Panc1 (cell line): ENCODE results near the gene SLC39A5. TPM values are rescaled to one million over a fixed set of nuclear protein-coding genes. Genes with fewer than 3 reads are reported as not detected.
A peak's percentile ranks its signal among the peaks of the same experiment; 100 is the strongest.
"Not testable (repeated sequence)": the region's sequence is repeated elsewhere in the genome, so short reads cannot be mapped to it uniquely, and the experiment has no call there.

ENCODE experiments used
- ATAC-seq: fragments of 200-7000 bp; cut with Tn5 transposase; 2 replicates; pipeline ENCODE4 v1.9.1; 2020; ENCODE audit warnings: mild to moderate bottlenecking, moderate library complexity
- BruUV-seq: library from RNA; stranded (reverse); fragments of 400-500 nt; replicated peaks from 2 replicates; lab custom pipeline; 2021; lab: Mats Ljungman, UMichigan
- CTCF ChIA-PET: fragments of 300-600 bp; sonication (Branson Sonifier 250); formaldehyde crosslinking; loops from one replicate; lab custom pipeline; 2022; ENCODE audit warnings: antibody characterized with exemption; lab: Charles Lee
- POLR2A ChIA-PET: fragments of 300-600 bp; sonication (Branson Sonifier 250); formaldehyde crosslinking; loops from one replicate; lab custom pipeline; 2022; ENCODE audit warnings: antibody characterized with exemption; lab: Charles Lee
- DNase-seq: peaks from one replicate; pipeline ENCODE4 v3.0.0-alpha.2; 2010; ENCODE audit warnings: low read depth, low spot score
- H3K27ac ChIP-seq: 2 replicates; pipeline ENCODE4 v1.5.1; 2011; ENCODE audit warnings: mild to moderate bottlenecking, low read length, inconsistent platforms
- H3K27me3 ChIP-seq: fragments of 200-500 bp; sonication (Bioruptor generic); 2 replicates; pipeline ENCODE4 v1.6.0; 2014; ENCODE audit warnings: low read length, inconsistent platforms; ENCODE audit not compliant: control insufficient read depth, insufficient read depth
- H3K36me3 ChIP-seq: fragments of 200-500 bp; sonication (Bioruptor generic); 2 replicates; pipeline ENCODE4 v1.5.1; 2014; ENCODE audit warnings: inconsistent platforms, mild to moderate bottlenecking, low read length, moderate library complexity; ENCODE audit not compliant: control insufficient read depth, insufficient read depth
- H3K4me1 ChIP-seq: 2 replicates; pipeline ENCODE4 v1.5.1; 2011; ENCODE audit warnings: inconsistent platforms, mild to moderate bottlenecking, low read length, moderate library complexity; ENCODE audit not compliant: control insufficient read depth, insufficient read depth
- H3K4me3 ChIP-seq, 2 experiments: 2 replicates each; pipeline ENCODE4 v1.5.1; 2011 to 2012; ENCODE audit warnings: low read depth in 2 of 2, low read length in 2 of 2, mild to moderate bottlenecking in 2 of 2, inconsistent platforms in 1 of 2, moderate library complexity in 1 of 2
- H3K9me3 ChIP-seq: fragments of 200-500 bp; sonication (Bioruptor generic); 2 replicates; pipeline ENCODE4 v1.5.1; 2014; ENCODE audit warnings: low read depth, mild to moderate bottlenecking, inconsistent platforms, low read length, moderate library complexity; ENCODE audit not compliant: control insufficient read depth, insufficient read depth
- CTCF ChIP-seq: fragments of 450-650 bp; IDR thresholded peaks from 2 replicates; pipeline ENCODE4 v1.5.1; 2017; ENCODE audit warnings: mild to moderate bottlenecking
- POLR2AphosphoS5 ChIP-seq: IDR thresholded peaks from 2 replicates; pipeline ENCODE4 v1.6.1; 2012; ENCODE audit warnings: mild to moderate bottlenecking, low read depth, low read length, moderate library complexity
- REST ChIP-seq, 2 experiments: IDR thresholded peaks; 2 replicates each; pipeline ENCODE4 v1.6.1; 2011 to 2012; ENCODE audit warnings: low read depth in 2 of 2, control low read depth in 1 of 2, low read length in 1 of 2, mild to moderate bottlenecking in 1 of 2, moderate library complexity in 1 of 2; ENCODE audit not compliant: insufficient read depth in 1 of 2
- SIN3A ChIP-seq: IDR thresholded peaks from 2 replicates; pipeline ENCODE4 v1.6.1; 2012; ENCODE audit warnings: low read depth, mild to moderate bottlenecking, low read length, moderate library complexity, borderline replicate concordance; ENCODE audit not compliant: insufficient read depth
- TCF7L2 ChIP-seq: IDR thresholded peaks from 2 replicates; pipeline ENCODE4 v1.6.1; 2011; ENCODE audit warnings: mild to moderate bottlenecking, low read depth, low read length, inconsistent platforms
- in situ Hi-C: cut with HindIII; loops from 2 replicates; pipeline ENCODE4 v1.10.0; 2016; ENCODE audit warnings: low sequenced_read_pairs, low pct_unique_long_range_greater_than_20kb
- intact Hi-C: fragments of 100-400 bp; cut with micrococcal nuclease; formaldehyde crosslinking; loops from one replicate; pipeline ENCODE4 v1.10.0; 2022; ENCODE audit not compliant: unreplicated experiment
- total RNA-seq: library from RNA; stranded (reverse); gene quantifications from one replicate; pipeline ENCODE4 v1.2.1, GENCODE V29; 2021; ENCODE audit not compliant: unreplicated experiment

The SLC39A5 gene
- total RNA-seq, 1 experiment from 2014 or later, result 0.23 TPM

GRCh38 chr12:56271031-56271430 lies 41.2 kb downstream of the SLC39A5 start:
- Histone ChIP-seq H3K4me1 (peaks cover 8% of the 10 kb centered on the region; the same call in 1 of the 2 replicates), H3K4me3 (no peak overlapping the region), H3K36me3 (peaks cover 13% of the 10 kb centered on the region), H3K9me3 (no peaks in the 10 kb centered on the region), H3K27me3 (no peaks in the 10 kb centered on the region), H3K27ac (no peak overlapping the region)
- intact Hi-C loops (no loop called here), in situ Hi-C loops (no loop called here)
- BruUV-seq, result no TSS peak
- POLR2A ChIA-PET, result no interaction called here
- DNase-seq (no peak), ATAC-seq (no peak)
- TF ChIP-seq REST (IDR thresholded peaks at IDR 0.05; ENCODE audit: insufficient read depth in 1 of 2, low read depth in 2 of 2, low read length in 1 of 2) (no peak), SIN3A (no peak), TCF7L2 (no peak), POLR2AphosphoS5 (no peak), CTCF (peak; percentile 76)
- CTCF ChIA-PET, result no interaction called here

GRCh38 chr12:56272468-56272867 lies 42.6 kb downstream of the SLC39A5 start:
- H3K27ac ChIP-seq, H3K9me3 ChIP-seq, intact Hi-C loops, H3K27me3 ChIP-seq, CTCF ChIA-PET, H3K4me1 ChIP-seq, in situ Hi-C loops, DNase-seq, POLR2A ChIA-PET, ATAC-seq, H3K4me3 ChIP-seq: not testable (repeated sequence)
- H3K36me3 ChIP-seq, result peaks cover 13% of the 10 kb centered on the region
- TSS peak; percentile 88 for BruUV-seq

- Histone ChIP-seq H3K9me3 (no peaks in the 10 kb centered on the region), H3K36me3 (peaks cover 13% of the 10 kb centered on the region), H3K27ac (no peak overlapping the region), H3K4me3 (no peak overlapping the region), H3K4me1 (no peaks in the 10 kb centered on the region), H3K27me3 (no peaks in the 10 kb centered on the region)
- DNase-seq (no peak), ATAC-seq (no peak)
- no peak for TF ChIP-seq SIN3A
- TF ChIP-seq CTCF, result no peak
- TF ChIP-seq TCF7L2, result no peak
- TF ChIP-seq REST (IDR thresholded peaks at IDR 0.05; ENCODE audit: insufficient read depth in 1 of 2, low read depth in 2 of 2, low read length in 1 of 2), result no peak
- no peak for TF ChIP-seq POLR2AphosphoS5
- CTCF ChIA-PET, result no interaction called here
- in situ Hi-C loops (no loop called here), intact Hi-C loops (no loop called here)
- POLR2A ChIA-PET, result no interaction called here
- no TSS peak for BruUV-seq
These were observed 44.4 kb downstream of the SLC39A5 start for GRCh38 chr12:56274299-56274698.
